D721Med (cell line): ENCODE measurements around the gene MCF2L2.

ENCODE experiments used
- DNase-seq: peaks from one replicate; pipeline ENCODE4 v3.0.0; 2011; ENCODE audit warnings: low spot score; ENCODE audit not compliant: insufficient read length
- FAIRE-seq: peaks from 2 replicates; lab custom pipeline; 2011; peaks lifted over from hg19 to GRCh38; lab: Jason Lieb, UNC
- CTCF ChIP-seq: IDR thresholded peaks from 2 replicates; pipeline ENCODE4 v1.5.1; 2012; ENCODE audit warnings: mild to moderate bottlenecking, control low read depth; ENCODE audit not compliant: insufficient read depth; ENCODE audit errors: missing control alignments

MCF2L2 gene

GRCh38 chr3:183229178-183229577 lies 199.2 kb downstream of the MCF2L2 start:
- no peak for TF ChIP-seq CTCF
- DNase-seq (no peak), FAIRE-seq (no peak)

GRCh38 chr3:183227586-183227985 lies 200.8 kb downstream of the MCF2L2 start:
- DNase-seq, result no peak
- TF ChIP-seq CTCF, result no peak
- no peak for FAIRE-seq

- no peak for TF ChIP-seq CTCF
Observed at GRCh38 chr3:183226333-183226890, 202.0 kb downstream of the MCF2L2 start.

GRCh38 chr3:183224180-183224970 lies 204.0 kb downstream of the MCF2L2 start:
- no peak for FAIRE-seq
- no peak for TF ChIP-seq CTCF
- DNase-seq, result no peak

More at GRCh38 chr3:183226333-183226890, 202.0 kb downstream of the MCF2L2 start:
- FAIRE-seq, result no peak
- no peak for DNase-seq

- DNase-seq (no peak), FAIRE-seq (no peak)
- no peak for TF ChIP-seq CTCF
Observed at GRCh38 chr3:183222631-183223235, 205.7 kb downstream of the MCF2L2 start.

GRCh38 chr3:183220828-183221227 lies 207.6 kb downstream of the MCF2L2 start:
- FAIRE-seq, result no peak
- TF ChIP-seq CTCF, result no peak
- no peak for DNase-seq
